ENCODE data around the gene SLC17A7.

Gene SLC17A7

DNA sequence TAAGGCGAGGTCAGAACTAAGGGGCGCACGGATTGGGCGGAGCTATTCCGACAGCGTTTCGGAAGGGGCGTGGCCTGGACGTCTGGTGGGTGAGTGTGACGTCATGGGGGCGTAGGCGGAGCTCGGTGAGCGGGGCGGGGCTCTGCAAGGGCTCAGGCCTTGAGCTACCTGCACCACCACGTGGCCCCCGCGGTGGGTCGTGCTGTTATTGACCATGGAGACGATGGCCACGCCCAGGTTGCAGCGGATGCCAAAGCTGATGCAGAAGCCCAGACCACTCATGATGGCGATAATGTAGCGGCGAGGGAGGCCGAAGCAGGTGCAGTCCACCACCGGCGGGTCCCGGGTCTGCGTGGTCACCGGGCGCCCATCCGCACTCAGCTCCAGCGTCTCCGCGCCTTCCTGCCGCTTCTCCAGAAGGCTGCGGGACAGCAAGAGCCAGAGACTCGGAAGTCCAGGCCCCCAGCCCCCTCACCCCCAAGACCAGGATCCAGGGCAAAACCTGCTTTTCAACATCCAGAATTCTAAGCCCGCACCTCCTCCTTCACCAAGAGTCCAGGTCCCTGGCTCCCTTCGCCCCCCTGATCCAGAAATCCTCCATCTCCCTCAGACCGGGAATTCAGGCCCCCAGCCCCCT lies 4.8 kb downstream of the SLC17A7 start (continued):
- TF ChIP-seq, protein P1, sequence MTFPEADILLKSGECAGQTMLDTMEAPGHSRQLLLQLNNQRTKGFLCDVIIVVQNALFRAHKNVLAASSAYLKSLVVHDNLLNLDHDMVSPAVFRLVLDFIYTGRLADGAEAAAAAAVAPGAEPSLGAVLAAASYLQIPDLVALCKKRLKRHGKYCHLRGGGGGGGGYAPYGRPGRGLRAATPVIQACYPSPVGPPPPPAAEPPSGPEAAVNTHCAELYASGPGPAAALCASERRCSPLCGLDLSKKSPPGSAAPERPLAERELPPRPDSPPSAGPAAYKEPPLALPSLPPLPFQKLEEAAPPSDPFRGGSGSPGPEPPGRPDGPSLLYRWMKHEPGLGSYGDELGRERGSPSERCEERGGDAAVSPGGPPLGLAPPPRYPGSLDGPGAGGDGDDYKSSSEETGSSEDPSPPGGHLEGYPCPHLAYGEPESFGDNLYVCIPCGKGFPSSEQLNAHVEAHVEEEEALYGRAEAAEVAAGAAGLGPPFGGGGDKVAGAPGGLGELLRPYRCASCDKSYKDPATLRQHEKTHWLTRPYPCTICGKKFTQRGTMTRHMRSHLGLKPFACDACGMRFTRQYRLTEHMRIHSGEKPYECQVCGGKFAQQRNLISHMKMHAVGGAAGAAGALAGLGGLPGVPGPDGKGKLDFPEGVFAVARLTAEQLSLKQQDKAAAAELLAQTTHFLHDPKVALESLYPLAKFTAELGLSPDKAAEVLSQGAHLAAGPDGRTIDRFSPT (tag by site-specific recombination; IDR thresholded peaks at IDR 0.05), result no peak
- TF ChIP-seq ZNF169 (tag by site-specific recombination; IDR thresholded peaks at IDR 0.05) (no peak), KLF8 (tag by site-specific recombination; IDR thresholded peaks at IDR 0.05) (peak; percentile 73; the same call in 1 of the 2 replicates), ZXDB (tag by site-specific recombination; IDR thresholded peaks at IDR 0.05) (no peak), SP2 (tag by site-specific recombination; IDR thresholded peaks at IDR 0.05) (peak; percentile 36; the same call in 1 of the 2 replicates), ZNF274 (IDR thresholded peaks at IDR 0.05; ENCODE audit: low read length) (no peak), ZNF274 (tag by site-specific recombination; IDR thresholded peaks at IDR 0.05; ENCODE audit: borderline replicate concordance) (no peak), ZNF223 (tag by site-specific recombination; IDR thresholded peaks at IDR 0.05) (peak; percentile 49; the same call in 1 of the 2 replicates)
- TF ChIP-seq, protein P2, sequence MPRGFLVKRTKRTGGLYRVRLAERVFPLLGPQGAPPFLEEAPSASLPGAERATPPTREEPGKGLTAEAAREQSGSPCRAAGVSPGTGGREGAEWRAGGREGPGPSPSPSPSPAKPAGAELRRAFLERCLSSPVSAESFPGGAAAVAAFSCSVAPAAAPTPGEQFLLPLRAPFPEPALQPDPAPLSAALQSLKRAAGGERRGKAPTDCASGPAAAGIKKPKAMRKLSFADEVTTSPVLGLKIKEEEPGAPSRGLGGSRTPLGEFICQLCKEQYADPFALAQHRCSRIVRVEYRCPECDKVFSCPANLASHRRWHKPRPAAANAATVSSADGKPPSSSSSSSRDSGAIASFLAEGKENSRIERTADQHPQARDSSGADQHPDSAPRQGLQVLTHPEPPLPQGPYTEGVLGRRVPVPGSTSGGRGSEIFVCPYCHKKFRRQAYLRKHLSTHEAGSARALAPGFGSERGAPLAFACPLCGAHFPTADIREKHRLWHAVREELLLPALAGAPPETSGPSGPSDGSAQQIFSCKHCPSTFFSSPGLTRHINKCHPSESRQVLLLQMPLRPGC (tag by site-specific recombination; IDR thresholded peaks at IDR 0.05), result no peak
- TF ChIP-seq, protein P3, sequence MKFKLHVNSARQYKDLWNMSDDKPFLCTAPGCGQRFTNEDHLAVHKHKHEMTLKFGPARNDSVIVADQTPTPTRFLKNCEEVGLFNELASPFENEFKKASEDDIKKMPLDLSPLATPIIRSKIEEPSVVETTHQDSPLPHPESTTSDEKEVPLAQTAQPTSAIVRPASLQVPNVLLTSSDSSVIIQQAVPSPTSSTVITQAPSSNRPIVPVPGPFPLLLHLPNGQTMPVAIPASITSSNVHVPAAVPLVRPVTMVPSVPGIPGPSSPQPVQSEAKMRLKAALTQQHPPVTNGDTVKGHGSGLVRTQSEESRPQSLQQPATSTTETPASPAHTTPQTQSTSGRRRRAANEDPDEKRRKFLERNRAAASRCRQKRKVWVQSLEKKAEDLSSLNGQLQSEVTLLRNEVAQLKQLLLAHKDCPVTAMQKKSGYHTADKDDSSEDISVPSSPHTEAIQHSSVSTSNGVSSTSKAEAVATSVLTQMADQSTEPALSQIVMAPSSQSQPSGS (tag by site-specific recombination; IDR thresholded peaks at IDR 0.05; ENCODE audit: low read depth), result peak; percentile 77; the same call in 1 of the 2 replicates

DNA sequence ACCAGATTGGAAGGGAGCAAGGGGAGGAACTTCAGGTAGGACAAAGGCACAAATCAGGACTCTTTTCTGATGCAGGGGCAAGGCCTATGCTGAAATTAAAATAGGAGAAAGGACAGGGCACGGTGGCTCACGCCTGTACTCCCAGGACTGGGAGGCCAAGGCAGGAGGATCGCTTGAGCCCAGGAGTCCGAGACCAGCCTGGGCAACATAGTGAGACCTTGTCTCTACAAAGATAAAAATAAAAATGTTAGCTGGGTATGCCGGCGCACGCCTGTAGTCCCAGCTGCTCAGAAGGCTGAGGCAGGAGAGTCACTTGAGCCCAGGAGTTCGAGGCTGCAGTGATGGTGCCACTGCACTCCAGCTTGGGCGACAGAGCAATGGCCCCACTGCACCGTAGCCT lies 5.7 kb downstream of the SLC17A7 start:
- no peaks in the 10 kb centered on the region for H3K9me3 ChIP-seq (ENCODE audit: control insufficient read depth, insufficient read depth, low read depth, low read length)

DNA sequence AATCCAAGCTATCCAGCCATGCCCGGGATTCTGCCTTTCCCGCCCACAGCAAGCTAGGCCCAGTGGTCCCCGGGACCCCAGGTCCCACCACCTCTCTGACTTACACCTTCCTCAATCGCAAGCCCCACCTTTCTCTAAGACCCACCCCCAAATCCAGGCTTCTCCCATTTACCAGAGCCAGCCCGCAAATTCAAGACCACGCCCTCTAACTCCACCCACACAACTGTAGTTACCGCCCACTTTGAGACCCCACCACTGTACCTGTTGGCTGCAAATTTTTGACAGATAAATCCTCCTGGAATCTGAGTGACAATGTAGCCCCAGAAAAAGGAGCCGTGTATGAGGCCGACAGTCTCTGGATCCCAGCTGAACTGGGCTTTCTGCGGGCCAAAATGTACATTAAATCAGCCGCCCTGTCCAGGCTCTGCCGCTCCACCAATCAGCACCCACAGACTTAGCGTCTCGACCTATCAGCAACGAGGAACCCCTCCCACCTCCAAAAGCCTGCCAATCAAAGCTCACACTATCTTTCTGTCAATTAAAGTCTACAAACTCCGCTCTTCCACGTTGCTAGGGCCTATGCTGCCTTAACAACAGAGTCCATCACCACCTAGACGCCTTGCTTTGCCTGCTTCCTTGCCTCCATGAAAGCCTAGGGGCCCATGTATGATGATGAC lies 6.3 kb downstream of the SLC17A7 start:
- no peaks in the 10 kb centered on the region for H3K4me1 ChIP-seq (ENCODE audit: control insufficient read depth, insufficient read depth, low read length)
- no peak overlapping the region for H3K27ac ChIP-seq (ENCODE audit: extremely low read depth, low read depth, low read length)
- H3K36me3 ChIP-seq (ENCODE audit: control insufficient read depth in 2 of 2, insufficient read depth in 1 of 2, low read length in 2 of 2), result no peaks in the 10 kb centered on the region
- no peak overlapping the region for H3K4me3 ChIP-seq (ENCODE audit: low read depth, low read length)
- ChIA-PET CTCF (interaction anchor here (1.0 to 1.2 kb wide), 2 partner anchors 11 to 17 kb away, joined by 3 to 4 read pairs; no protein-coding TSS in a partner anchor), POLR2A (interaction anchor here (1.3 kb wide), 1 partner anchor 18 kb away, joined by 3 read pairs; the partner anchor contains the start of gene ALDH16A1)
- H3K9me3 ChIP-seq (ENCODE audit: control insufficient read depth, insufficient read depth, low read depth, low read length), result no peaks in the 10 kb centered on the region
- TF ChIP-seq ZNF311 (tag by site-specific recombination; IDR thresholded peaks at IDR 0.05; ENCODE audit: borderline replicate concordance) (no peak), ZNF155 (tag by site-specific recombination; IDR thresholded peaks at IDR 0.05) (no peak), ZNF529 (tag by site-specific recombination; IDR thresholded peaks at IDR 0.05; ENCODE audit: insufficient replicate concordance) (no peak), ZXDB (tag by site-specific recombination; IDR thresholded peaks at IDR 0.05) (no peak), KLF9 (tag by site-specific recombination; IDR thresholded peaks at IDR 0.05; ENCODE audit: low read depth) (0 out of 2 replicates have a peak, but pooled peaks have one; percentile 35), REPIN1 (tag by site-specific recombination; IDR thresholded peaks at IDR 0.05; ENCODE audit: low read depth) (no peak), ZNF202 (tag by site-specific recombination; IDR thresholded peaks at IDR 0.05; ENCODE audit: borderline replicate concordance) (no peak), ZNF416 (tag by site-specific recombination; IDR thresholded peaks at IDR 0.05) (no peak), RBAK (tag by site-specific recombination; IDR thresholded peaks at IDR 0.05) (no peak), KLF1 (tag by site-specific recombination; IDR thresholded peaks at IDR 0.05) (peak; percentile 86), ZNF302 (tag by site-specific recombination; IDR thresholded peaks at IDR 0.05; ENCODE audit: low read depth) (no peak), SP2 (tag by site-specific recombination; IDR thresholded peaks at IDR 0.05) (peak; percentile 73), KLF10 (tag by site-specific recombination; IDR thresholded peaks at IDR 0.05) (no peak), ZFHX2 (tag by site-specific recombination; conservative IDR thresholded peaks at IDR 0.05) (peak; percentile 54)
- TF ChIP-seq, protein P4, sequence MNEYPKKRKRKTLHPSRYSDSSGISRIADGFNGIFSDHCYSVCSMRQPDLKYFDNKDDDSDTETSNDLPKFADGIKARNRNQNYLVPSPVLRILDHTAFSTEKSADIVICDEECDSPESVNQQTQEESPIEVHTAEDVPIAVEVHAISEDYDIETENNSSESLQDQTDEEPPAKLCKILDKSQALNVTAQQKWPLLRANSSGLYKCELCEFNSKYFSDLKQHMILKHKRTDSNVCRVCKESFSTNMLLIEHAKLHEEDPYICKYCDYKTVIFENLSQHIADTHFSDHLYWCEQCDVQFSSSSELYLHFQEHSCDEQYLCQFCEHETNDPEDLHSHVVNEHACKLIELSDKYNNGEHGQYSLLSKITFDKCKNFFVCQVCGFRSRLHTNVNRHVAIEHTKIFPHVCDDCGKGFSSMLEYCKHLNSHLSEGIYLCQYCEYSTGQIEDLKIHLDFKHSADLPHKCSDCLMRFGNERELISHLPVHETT (tag by site-specific recombination; IDR thresholded peaks at IDR 0.05), result no peak

More for the DNA sequence above, 5.7 kb downstream of the SLC17A7 start:
- Histone ChIP-seq H3K27ac (ENCODE audit: extremely low read depth, low read depth, low read length) (no peak overlapping the region), H3K4me1 (ENCODE audit: control insufficient read depth, insufficient read depth, low read length) (no peaks in the 10 kb centered on the region), H3K4me3 (ENCODE audit: low read depth, low read length) (no peak overlapping the region), H3K36me3 (ENCODE audit: control insufficient read depth in 2 of 2, insufficient read depth in 1 of 2, low read length in 2 of 2) (no peaks in the 10 kb centered on the region)
- ChIA-PET POLR2A (interaction anchor here (1.1 to 1.3 kb wide), 3 partner anchors 10 to 74 kb away, joined by 3 to 4 read pairs (median 3); partner anchors contain the start of genes ALDH16A1 and GFY), CTCF (interaction anchor here (0.6 to 1.2 kb wide), 3 partner anchors 11 to 44 kb away, joined by 3 to 4 read pairs (median 3); no protein-coding TSS in a partner anchor)
- TF ChIP-seq ZNF610 (tag by site-specific recombination; IDR thresholded peaks at IDR 0.05; ENCODE audit: borderline replicate concordance) (no peak), TCF7L2 (IDR thresholded peaks at IDR 0.05; ENCODE audit: borderline replicate concordance, low read depth, low read length) (no peak), ZNF311 (tag by site-specific recombination; IDR thresholded peaks at IDR 0.05; ENCODE audit: borderline replicate concordance) (no peak), ZXDB (tag by site-specific recombination; IDR thresholded peaks at IDR 0.05) (no peak), ZNF155 (tag by site-specific recombination; IDR thresholded peaks at IDR 0.05) (no peak)

Data from HEK293 (cell line).